Endodermal cell (in vitro differentiated cells): Measurements from ENCODE around the gene TMEM250. TPM values are rescaled to one million over a fixed set of nuclear protein-coding genes. Genes with fewer than 3 reads are reported as not detected.

Source experiments
- DNase-seq: peaks from one replicate; pipeline ENCODE4 v3.0.0-alpha.2; 2017
- H3K27ac ChIP-seq: 2 replicates; pipeline ENCODE4 v1.5.1; 2013; ENCODE audit warnings: mild to moderate bottlenecking, low read depth, low read length, moderate library complexity
- H3K27me3 ChIP-seq: 2 replicates; pipeline ENCODE4 v1.6.1; 2013; ENCODE audit warnings: mild to moderate bottlenecking, low read length, moderate library complexity; ENCODE audit not compliant: insufficient read depth, control insufficient read depth, poor library complexity, severe bottlenecking
- H3K36me3 ChIP-seq: 2 replicates; pipeline ENCODE4 v1.7.0; 2013; ENCODE audit warnings: mild to moderate bottlenecking, low read length, moderate library complexity; ENCODE audit not compliant: control insufficient read depth, insufficient read depth
- H3K4me1 ChIP-seq: one replicate; pipeline ENCODE4 v1.7.0; 2013; ENCODE audit warnings: low read length; ENCODE audit not compliant: control insufficient read depth, insufficient read depth
- H3K4me3 ChIP-seq: 2 replicates; pipeline ENCODE4 v1.5.1; 2013; ENCODE audit warnings: mild to moderate bottlenecking, low read length, moderate library complexity
- H3K9ac ChIP-seq: 2 replicates; pipeline ENCODE4 v1.6.1; 2013; ENCODE audit warnings: mild to moderate bottlenecking, low read length, moderate library complexity; ENCODE audit not compliant: poor library complexity, severe bottlenecking; ENCODE audit errors: extremely low read depth
- H3K9me3 ChIP-seq: 2 replicates; pipeline ENCODE4 v1.6.1; 2013; ENCODE audit warnings: mild to moderate bottlenecking, low read length, moderate library complexity; ENCODE audit not compliant: control insufficient read depth
- H3K27ac Mint-ChIP-seq: 2 replicates; pipeline ENCODE4 v1.8.0; 2020; ENCODE audit warnings: mixed read lengths
- H3K27me3 Mint-ChIP-seq: 2 replicates; pipeline ENCODE4 v1.8.0; 2021; ENCODE audit warnings: mild to moderate bottlenecking, mixed read lengths; ENCODE audit not compliant: insufficient read depth
- H3K36me3 Mint-ChIP-seq: 2 replicates; pipeline ENCODE4 v1.8.0; 2020; ENCODE audit warnings: low read depth, mixed read lengths
- H3K4me1 Mint-ChIP-seq: 2 replicates; pipeline ENCODE4 v1.8.0; 2020; ENCODE audit warnings: mixed read lengths
- H3K4me3 Mint-ChIP-seq: 2 replicates; pipeline ENCODE4 v1.8.0; 2020; ENCODE audit warnings: mild to moderate bottlenecking, moderate library complexity, mixed read lengths
- H3K9me3 Mint-ChIP-seq: 2 replicates; pipeline ENCODE4 v1.8.0; 2020; ENCODE audit warnings: mild to moderate bottlenecking, mixed read lengths
- CTCF ChIP-seq: fragments of 200-600 bp; sonication (generic); conservative IDR thresholded peaks from 2 replicates; pipeline ENCODE4 v1.5.0; 2021; ENCODE audit warnings: antibody characterized with exemption, mild to moderate bottlenecking
- WGBS, 2 experiments: methylation state at CpG; one replicate each; pipeline versions ENCODE4 v1.1.5 to v1.1.7; 2013; ENCODE audit warnings: missing lambda C conversion rate in 2 of 2, mixed read lengths in 1 of 2; ENCODE audit not compliant: insufficient coverage in 1 of 2, insufficient read length in 1 of 2; 5-methylcytosine and 5-hydroxymethylcytosine counted together
- total RNA-seq, 2 donors: library from RNA; stranded (reverse); fragmentation: NEBNext Ultra II Directional in 1 of 2; extraction: Animal tissue kit (Norgen Biotek cat#: 25700) in 1 of 2; gene quantifications; 2 replicates in 1 of 2; 3 replicates in 1 of 2; pipeline ENCODE4 v1.2.1, GENCODE V29; 2021

The TMEM250 gene
- total RNA-seq, 2 donors from 2014 or later = 56.4 to 58.4 TPM

GRCh38 chr9:136080716-136081112 is 38.0 kb downstream of the TMEM250 start:
- Mint-ChIP-seq H3K27ac (no peak overlapping the region), H3K27me3 (no peaks in the 10 kb centered on the region), H3K36me3 (peaks cover 5% of the 10 kb centered on the region), H3K4me1 (no peaks in the 10 kb centered on the region), H3K4me3 (no peak overlapping the region), H3K9me3 (no peaks in the 10 kb centered on the region)
- Histone ChIP-seq H3K9me3 (no peaks in the 10 kb centered on the region), H3K4me1 (no peaks in the 10 kb centered on the region), H3K4me3 (no peak overlapping the region), H3K9ac (no peak overlapping the region), H3K36me3 (no peaks in the 10 kb centered on the region), H3K27me3 (no peaks in the 10 kb centered on the region), H3K27ac (no peak overlapping the region)
- 89 to 96% methylated on average over 15 to 23 of the region's 23 CpGs for WGBS, 2 experiments
- no peak for TF ChIP-seq CTCF
- no peak for DNase-seq

- Histone ChIP-seq H3K4me1 (no peaks in the 10 kb centered on the region), H3K4me3 (no peak overlapping the region), H3K9me3 (no peaks in the 10 kb centered on the region), H3K9ac (no peak overlapping the region), H3K27me3 (no peaks in the 10 kb centered on the region), H3K36me3 (no peaks in the 10 kb centered on the region), H3K27ac (peak overlapping the region; percentile 32)
- DNase-seq = no peak
- Mint-ChIP-seq H3K27ac (no peak overlapping the region), H3K9me3 (no peaks in the 10 kb centered on the region), H3K4me1 (no peaks in the 10 kb centered on the region), H3K4me3 (no peak overlapping the region), H3K27me3 (no peaks in the 10 kb centered on the region), H3K36me3 (peaks cover 5% of the 10 kb centered on the region)
- no peak for TF ChIP-seq CTCF
- 93 to 95% methylated on average over 3 to 6 of the region's 6 CpGs for WGBS, 2 experiments
Measured at GRCh38 chr9:136079916-136080246, 38.8 kb downstream of the TMEM250 start.

- Histone ChIP-seq H3K9me3 (no peaks in the 10 kb centered on the region), H3K27ac (no peak overlapping the region), H3K4me3 (no peak overlapping the region), H3K27me3 (no peaks in the 10 kb centered on the region), H3K9ac (no peak overlapping the region), H3K4me1 (no peaks in the 10 kb centered on the region), H3K36me3 (no peaks in the 10 kb centered on the region)
- TF ChIP-seq CTCF = peak; percentile 14
- Mint-ChIP-seq H3K9me3 (no peaks in the 10 kb centered on the region), H3K27ac (no peak overlapping the region), H3K4me1 (no peaks in the 10 kb centered on the region), H3K4me3 (no peak overlapping the region), H3K36me3 (peaks cover 8% of the 10 kb centered on the region), H3K27me3 (no peaks in the 10 kb centered on the region)
- WGBS, 2 experiments = 83 to 84% methylated on average over 12 to 16 of the region's 16 CpGs
- peak; percentile 43 for DNase-seq
Measured at GRCh38 chr9:136079211-136079915, 39.3 kb downstream of the TMEM250 start.
